DOHH2 (cell line): Measurements from ENCODE around the gene POU5F1.

ENCODE experiments used
- CTCF ChIP-seq: fragments of 200-600 bp; sonication (generic); IDR thresholded peaks from one replicate; pipeline ENCODE4 v1.5.1; 2014; ENCODE audit warnings: antibody characterized with exemption, mild to moderate bottlenecking, low read depth, low read length; ENCODE audit not compliant: poor library complexity, severe bottlenecking
- EZH2phosphoT487 ChIP-seq: fragments of 200-600 bp; sonication (generic); IDR thresholded peaks from 2 replicates; pipeline ENCODE4 v1.6.1; 2017; ENCODE audit warnings: borderline replicate concordance, mild to moderate bottlenecking, antibody characterized with exemption, low read length, moderate library complexity, mixed read lengths

GRCh38 chr6:31152781-31153180 is 17.7 kb downstream of the POU5F1 start:
- TF ChIP-seq CTCF (no peak), EZH2phosphoT487 (no peak)
